HepG2 (cell line): ENCODE data around the gene SAMD14. TPM values are rescaled to one million over a fixed set of nuclear protein-coding genes. Genes with fewer than 3 reads are reported as not detected.
A peak's percentile ranks its signal among the peaks of the same experiment; 100 is the strongest.

ENCODE experiments used
- AGO2 ChIP-seq: fragments of 200-400 bp; formaldehyde crosslinking; optimal IDR thresholded peaks from 2 replicates; pipeline ENCODE3; 2017; ENCODE audit warnings: mild to moderate bottlenecking, low read depth, low read length, moderate library complexity
- ASH2L ChIP-seq: fragments of 300-600, 200-600 bp; sonication (generic); IDR thresholded peaks from 2 replicates; pipeline ENCODE4 v1.7.0; 2017; ENCODE audit warnings: low read depth, mild to moderate bottlenecking, moderate library complexity, mixed read lengths, low read length; ENCODE audit not compliant: insufficient read length
- BHLHE40 ChIP-seq: IDR thresholded peaks from 2 replicates; pipeline ENCODE4 v1.6.1; 2011; ENCODE audit warnings: low read length, improper control_type of control experiment
- DRAP1 ChIP-seq: IDR thresholded peaks from 2 replicates; pipeline ENCODE4 v1.6.1; 2016; ENCODE audit warnings: missing genetic modification reagents, missing compliant biosample characterization
- GFI1 ChIP-seq: sonication (generic); formaldehyde crosslinking; IDR thresholded peaks from 2 replicates; pipeline ENCODE4 v1.5.0; 2020; ENCODE audit warnings: missing genetic modification reagents, mild to moderate bottlenecking, borderline replicate concordance
- HNRNPLL ChIP-seq: fragments of 200-400 bp; formaldehyde crosslinking; IDR thresholded peaks from 2 replicates; pipeline ENCODE4 v1.6.1; 2017; ENCODE audit warnings: mild to moderate bottlenecking, low read depth, low read length; ENCODE audit not compliant: poor library complexity, severe bottlenecking
- JARID2 ChIP-seq: sonication (generic); formaldehyde crosslinking; IDR thresholded peaks from 2 replicates; pipeline ENCODE4 v1.8.1; 2023; ENCODE audit warnings: missing genetic modification reagents, inconsistent platforms; ENCODE audit not compliant: insufficient replicate concordance
- JUN ChIP-seq: sonication (generic); formaldehyde crosslinking; IDR thresholded peaks from 2 replicates; pipeline ENCODE4 v1.4.0; 2020; ENCODE audit warnings: mild to moderate bottlenecking, missing genetic modification reagents
- KLF6 ChIP-seq: IDR thresholded peaks from 2 replicates; pipeline ENCODE4 v1.8.0; 2016; ENCODE audit warnings: missing biosample characterization, missing genetic modification reagents
- MAX ChIP-seq: IDR thresholded peaks from 2 replicates; pipeline ENCODE4 v1.6.1; 2012; ENCODE audit warnings: inconsistent platforms
- NR0B2 ChIP-seq: sonication (generic); formaldehyde crosslinking; IDR thresholded peaks from 2 replicates; pipeline ENCODE4 v1.4.0; 2020; ENCODE audit warnings: mild to moderate bottlenecking, missing genetic modification reagents
- TCF12 ChIP-seq, 2 experiments: fragments of 450-650 bp in 1 of 2; sonication (generic) in 1 of 2; formaldehyde crosslinking in 1 of 2; IDR thresholded peaks; 2 replicates each; pipeline versions ENCODE4 v1.6.1 to v1.8.0; 2017 to 2022; ENCODE audit warnings: antibody characterized with exemption in 1 of 2, mild to moderate bottlenecking in 1 of 2, missing genetic modification reagents in 1 of 2, moderate library complexity in 1 of 2
- TFE3 ChIP-seq: IDR thresholded peaks from 2 replicates; pipeline ENCODE4 v1.6.1; 2016
- ZBTB7B ChIP-seq: sonication (generic); formaldehyde crosslinking; IDR thresholded peaks from 2 replicates; pipeline ENCODE4 v1.4.0; 2020; ENCODE audit warnings: missing genetic modification reagents
- ZFP91 ChIP-seq: sonication (generic); formaldehyde crosslinking; IDR thresholded peaks from 2 replicates; pipeline ENCODE4 v1.9.0; 2022; ENCODE audit warnings: missing genetic modification reagents, mild to moderate bottlenecking, borderline replicate concordance
- ZGPAT ChIP-seq: IDR thresholded peaks from 2 replicates; pipeline ENCODE4 v1.6.1; 2016; ENCODE audit warnings: mild to moderate bottlenecking
- ZNF138 ChIP-seq: sonication (generic); formaldehyde crosslinking; IDR thresholded peaks from 2 replicates; pipeline ENCODE4 v1.5.0; 2020; ENCODE audit warnings: mild to moderate bottlenecking, low read depth, missing genetic modification reagents
- ZNF230 ChIP-seq: sonication (generic); formaldehyde crosslinking; IDR thresholded peaks from 2 replicates; pipeline ENCODE4 v1.4.0; 2020; ENCODE audit warnings: mild to moderate bottlenecking, missing genetic modification reagents
- ZNF34 ChIP-seq: sonication (generic); formaldehyde crosslinking; IDR thresholded peaks from 2 replicates; pipeline ENCODE4 v1.4.0; 2020; ENCODE audit warnings: mild to moderate bottlenecking, missing genetic modification reagents, borderline replicate concordance
- ZSCAN31 ChIP-seq: sonication (generic); formaldehyde crosslinking; IDR thresholded peaks from 2 replicates; pipeline ENCODE4 v1.5.0; 2020; ENCODE audit warnings: low read depth, mild to moderate bottlenecking, missing genetic modification reagents
- polyA plus RNA-seq, 8 experiments: library from polyadenylated mRNA; depleted of rRNA in 3 of 8; stranded (reverse) in 7 of 8; unstranded in 1 of 8; fragments of >200 nt; fragmentation: Illumina TruSeq in 4 of 8; extraction: Trizol in 4 of 8; gene quantifications; 2 replicates each; pipeline versions ENCODE4 v1.2.1 to v1.2.3, GENCODE V29; 2011 to 2016; ENCODE audit warnings: low read depth in 4 of 8, missing spikeins in 1 of 8, mixed read lengths in 1 of 8; ENCODE audit not compliant: insufficient read depth in 1 of 8
- total RNA-seq, 5 experiments: library from RNA; depleted of rRNA; stranded (reverse); fragments of >200 nt; fragmentation: Illumina TruSeq; extraction: Trizol; gene quantifications; 2 replicates each; pipeline ENCODE4 v1.2.3, GENCODE V29; 2016; ENCODE audit warnings: low read depth in 1 of 5

The SAMD14 gene
- total and polyA plus RNA-seq, 2 of the 13 experiments (the other 11 are each of a cell fraction or from before 2014, with no cell fraction given): 0.07 to 0.22 TPM

GRCh38 chr17:50102164-50102991, 27.6 kb downstream of the SAMD14 start (continued):
- TF ChIP-seq ZFP91 (CRISPR knock-in tag) (peak; percentile 73), TCF12 (IDR thresholded peaks at IDR 0.05) (no peak), TCF12 (CRISPR knock-in tag; IDR thresholded peaks at IDR 0.05) (peak; percentile 58; the same call in 1 of the 2 replicates), HNRNPLL (peak; percentile 34), AGO2 (peak; percentile 43), ZNF34 (CRISPR knock-in tag) (no peak), JARID2 (CRISPR knock-in tag) (no peak), JUN (CRISPR knock-in tag) (0 out of 2 replicates have a peak, but pooled peaks have one; percentile 13), ZNF230 (CRISPR knock-in tag) (0 out of 2 replicates have a peak, but pooled peaks have one; percentile 39), ZNF138 (CRISPR knock-in tag) (0 out of 2 replicates have a peak, but pooled peaks have one; percentile 13), BHLHE40 (peak; percentile 67), ASH2L (peak; percentile 39), KLF6 (CRISPR knock-in tag) (0 out of 2 replicates have a peak, but pooled peaks have one; percentile 59), GFI1 (CRISPR knock-in tag) (no peak), MAX (peak; percentile 86), TFE3 (CRISPR knock-in tag) (peak; percentile 84; the same call in 1 of the 2 replicates), ZGPAT (peak; percentile 67), DRAP1 (CRISPR knock-in tag) (peak; percentile 47; the same call in 1 of the 2 replicates), NR0B2 (peak; percentile 92), ZBTB7B (CRISPR knock-in tag) (peak; percentile 61; the same call in 1 of the 2 replicates), ZSCAN31 (CRISPR knock-in tag) (0 out of 2 replicates have a peak, but pooled peaks have one; percentile 50)
